GM12872 (cell line): ENCODE results near the gene OSBPL2.

Source experiments
- TF ChIP-seq, protein P1 (sequence below): IDR thresholded peaks from 3 replicates; pipeline ENCODE4 v1.5.1; 2011; ENCODE audit warnings: low read depth, mild to moderate bottlenecking, low read length, moderate library complexity; ENCODE audit not compliant: insufficient read depth

OSBPL2 gene

DNA sequence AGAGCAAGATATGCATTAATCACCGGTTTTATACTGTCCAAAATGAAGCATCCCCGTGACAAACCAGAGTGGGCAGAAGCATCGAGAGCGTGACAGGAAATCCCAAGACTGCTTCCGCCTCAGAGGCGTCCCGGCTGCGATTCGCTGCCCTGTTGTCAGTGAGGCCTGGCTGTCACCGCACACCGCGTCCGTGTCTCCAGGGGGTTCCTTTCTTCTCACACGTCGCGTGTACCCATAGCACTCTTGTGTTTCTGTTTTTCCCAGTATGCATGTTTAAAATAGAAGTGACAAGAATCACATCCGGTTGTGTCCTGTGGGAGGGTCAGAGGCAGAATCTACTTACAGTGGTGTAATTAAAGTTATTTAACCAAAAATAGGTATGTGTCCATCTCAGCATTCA lies 56.2 kb downstream of the OSBPL2 start:
- TF ChIP-seq, protein P1, sequence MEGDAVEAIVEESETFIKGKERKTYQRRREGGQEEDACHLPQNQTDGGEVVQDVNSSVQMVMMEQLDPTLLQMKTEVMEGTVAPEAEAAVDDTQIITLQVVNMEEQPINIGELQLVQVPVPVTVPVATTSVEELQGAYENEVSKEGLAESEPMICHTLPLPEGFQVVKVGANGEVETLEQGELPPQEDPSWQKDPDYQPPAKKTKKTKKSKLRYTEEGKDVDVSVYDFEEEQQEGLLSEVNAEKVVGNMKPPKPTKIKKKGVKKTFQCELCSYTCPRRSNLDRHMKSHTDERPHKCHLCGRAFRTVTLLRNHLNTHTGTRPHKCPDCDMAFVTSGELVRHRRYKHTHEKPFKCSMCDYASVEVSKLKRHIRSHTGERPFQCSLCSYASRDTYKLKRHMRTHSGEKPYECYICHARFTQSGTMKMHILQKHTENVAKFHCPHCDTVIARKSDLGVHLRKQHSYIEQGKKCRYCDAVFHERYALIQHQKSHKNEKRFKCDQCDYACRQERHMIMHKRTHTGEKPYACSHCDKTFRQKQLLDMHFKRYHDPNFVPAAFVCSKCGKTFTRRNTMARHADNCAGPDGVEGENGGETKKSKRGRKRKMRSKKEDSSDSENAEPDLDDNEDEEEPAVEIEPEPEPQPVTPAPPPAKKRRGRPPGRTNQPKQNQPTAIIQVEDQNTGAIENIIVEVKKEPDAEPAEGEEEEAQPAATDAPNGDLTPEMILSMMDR, result no peak

DNA sequence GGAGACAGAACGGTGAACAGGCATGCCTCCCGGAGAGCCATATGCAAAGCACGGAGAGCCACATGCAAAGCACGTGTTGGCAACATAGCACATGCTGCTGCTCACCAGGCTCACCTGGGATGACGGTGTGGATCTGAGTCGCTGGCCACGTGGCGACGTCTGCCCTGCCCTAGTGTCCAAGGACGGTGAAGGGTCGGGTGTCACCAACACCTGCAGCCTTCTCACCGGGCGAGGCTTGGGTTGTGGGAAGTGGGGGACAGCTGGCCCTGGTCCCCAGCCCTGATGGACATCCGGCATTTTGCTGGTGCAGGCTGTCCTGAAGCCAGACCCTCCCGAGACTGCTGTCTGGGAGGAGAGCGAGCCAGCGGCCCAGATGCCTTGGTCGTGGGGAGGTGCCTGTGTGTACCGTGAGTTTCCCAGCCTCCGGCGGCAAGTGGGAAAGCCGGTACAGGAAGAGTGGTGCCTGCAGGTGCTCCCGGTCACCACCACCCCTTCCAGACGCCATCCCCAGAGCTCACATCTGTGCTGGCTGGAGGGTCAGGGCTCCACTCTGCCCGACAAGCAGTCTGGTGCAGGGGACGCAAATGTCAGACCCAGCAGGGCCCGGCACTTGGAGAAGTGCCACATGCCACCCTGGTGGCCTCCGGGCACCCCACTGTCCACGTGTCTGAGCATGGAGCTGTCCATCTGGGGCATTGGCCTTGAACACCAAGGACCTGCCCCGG lies 58.6 kb downstream of the OSBPL2 start:
- TF ChIP-seq, protein P1, result no peak

DNA sequence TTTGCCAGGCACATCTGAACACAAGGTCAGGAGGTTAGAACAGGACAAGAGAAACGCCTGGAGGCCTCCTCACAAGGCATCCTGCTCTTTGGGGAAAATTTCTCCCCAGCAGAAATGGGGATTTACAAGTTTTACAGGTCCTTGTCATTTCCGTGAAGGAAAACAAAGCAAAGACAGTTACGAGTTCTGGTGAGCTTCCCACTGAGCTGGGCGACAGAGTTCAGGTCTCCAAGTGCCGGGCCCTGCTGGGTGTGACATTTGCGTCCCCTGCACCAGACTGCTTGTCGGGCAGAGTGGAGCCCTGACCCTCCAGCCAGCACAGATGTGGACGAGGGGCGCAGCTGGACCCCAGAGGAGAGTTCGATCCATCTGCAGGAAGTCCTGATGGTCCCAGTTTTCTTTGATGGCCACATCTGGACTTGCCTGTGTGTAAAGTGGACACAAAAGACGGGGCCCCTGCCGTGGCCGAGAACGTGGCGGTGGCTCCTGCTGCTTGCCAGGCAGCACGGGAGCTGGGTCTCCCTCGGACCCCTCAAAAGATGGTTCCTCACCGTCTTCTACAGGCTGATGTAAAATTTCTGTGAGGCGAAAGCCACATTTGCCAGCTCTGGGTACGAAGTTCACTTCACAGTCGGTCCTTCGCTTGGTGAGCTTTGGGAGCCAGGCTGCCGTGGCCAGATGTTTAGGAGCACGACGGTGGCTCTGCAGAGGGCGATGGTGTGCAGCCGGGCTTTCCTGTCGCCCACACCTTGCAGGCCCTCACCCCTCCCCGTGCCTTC lies 59.3 kb downstream of the OSBPL2 start:
- TF ChIP-seq, protein P1, result no peak

DNA sequence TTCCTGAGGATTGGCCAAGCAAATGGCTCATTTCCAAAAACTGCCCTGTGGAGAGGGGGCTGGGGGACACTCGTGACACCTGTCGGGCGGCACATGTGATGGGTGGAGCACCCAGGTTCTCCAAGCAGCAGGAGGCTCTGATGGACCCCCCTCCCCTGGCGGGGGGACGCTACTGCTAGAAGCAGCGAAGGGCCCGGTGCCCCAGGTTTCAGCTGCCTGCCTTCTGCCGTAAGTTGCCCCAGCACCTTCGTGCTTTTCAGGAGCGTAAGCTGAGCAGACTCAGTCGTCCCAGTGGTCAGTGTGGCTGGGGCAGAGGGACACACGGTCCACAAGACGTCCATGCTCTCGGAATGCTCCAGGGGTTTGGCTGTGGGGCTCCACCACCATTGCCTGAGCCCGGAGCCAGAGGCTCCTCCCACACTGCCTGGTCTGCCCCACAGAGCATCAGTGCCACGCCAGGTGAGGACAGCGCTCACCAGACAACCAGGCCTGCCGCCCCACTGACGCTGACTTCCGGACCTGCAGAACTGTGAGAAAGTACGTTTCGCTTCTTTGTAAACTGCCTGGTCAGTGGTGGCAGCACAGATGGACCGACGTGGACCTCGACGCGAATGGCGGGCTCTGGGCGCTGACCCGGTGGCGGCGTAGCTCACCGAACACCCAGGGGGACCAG lies 60.4 kb downstream of the OSBPL2 start:
- TF ChIP-seq, protein P1, result no peak

DNA sequence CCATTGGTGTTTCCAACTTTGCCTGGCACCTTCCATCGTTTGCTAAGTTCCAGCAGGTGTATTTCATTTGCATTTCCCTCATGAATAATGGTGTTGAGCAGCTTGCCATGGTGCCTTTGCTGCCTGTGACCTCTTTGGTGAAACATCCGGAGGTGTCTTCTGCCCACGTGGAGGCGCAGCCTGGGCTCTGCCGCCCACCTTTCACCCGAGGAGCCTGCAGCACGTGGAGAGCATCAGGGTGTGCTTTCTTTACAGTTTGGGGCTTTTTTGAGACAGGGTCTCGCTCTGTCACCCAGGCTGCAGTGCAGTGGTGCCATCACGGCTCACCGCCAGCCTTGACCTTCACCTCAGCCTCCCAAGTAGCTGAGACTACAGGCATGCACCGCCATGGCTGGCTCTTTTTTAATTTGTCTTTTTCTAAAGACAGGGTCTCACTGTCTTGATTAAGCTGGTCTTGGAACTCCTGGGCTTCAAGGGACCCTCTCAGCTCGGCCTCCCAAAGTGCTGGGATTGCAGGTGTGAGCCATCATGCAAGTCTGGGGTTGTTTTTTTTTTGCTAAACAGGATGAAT lies 61.4 kb downstream of the OSBPL2 start:
- TF ChIP-seq, protein P1, result no peak

DNA sequence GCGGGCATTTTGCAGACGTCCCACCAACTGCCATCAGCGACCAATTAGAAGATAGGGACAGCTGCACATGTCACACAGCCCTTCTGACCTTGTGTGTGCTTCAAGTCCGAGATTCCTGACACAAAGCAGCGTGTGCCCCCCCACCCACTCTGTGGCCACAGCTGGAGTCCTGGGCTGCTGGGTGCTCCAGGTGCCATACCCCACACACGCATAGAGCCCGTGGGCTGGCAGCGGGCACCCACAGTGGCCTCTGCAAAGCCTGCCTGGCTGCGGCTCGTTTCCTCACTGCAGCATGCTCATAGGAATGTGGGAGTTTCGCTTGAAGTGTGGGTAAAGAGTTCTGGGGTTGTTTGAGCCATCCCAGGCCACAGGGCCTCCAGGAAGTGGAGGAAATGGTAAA lies 62.0 kb downstream of the OSBPL2 start:
- TF ChIP-seq, protein P1, result no peak

DNA sequence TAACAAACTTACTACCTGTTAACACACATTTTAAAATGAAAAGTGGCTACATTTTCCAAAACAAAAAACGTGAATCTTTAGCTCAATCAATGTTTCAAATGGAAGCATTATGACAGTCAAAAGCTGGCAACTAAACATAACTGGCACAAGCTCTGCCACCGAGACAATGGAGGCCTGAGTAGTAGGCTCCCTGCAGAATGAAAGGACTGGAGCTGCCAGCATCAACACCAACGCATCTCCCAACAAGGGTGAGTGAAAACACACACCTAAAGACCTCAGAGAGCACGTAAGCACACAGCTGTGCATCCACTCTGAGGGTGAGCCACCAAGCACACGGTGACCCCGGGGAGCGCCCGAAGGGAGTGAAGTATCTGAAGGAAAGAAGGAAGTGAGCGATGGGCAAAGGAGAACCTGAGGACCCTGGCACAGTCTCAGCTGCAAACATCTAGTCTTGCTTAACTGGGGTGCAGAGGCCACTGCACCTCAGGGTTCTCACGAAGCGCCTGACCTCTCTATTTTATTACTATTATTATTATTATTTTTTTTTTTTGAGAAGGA lies 62.9 kb downstream of the OSBPL2 start:
- TF ChIP-seq, protein P1, result no peak
